Measurements from ENCODE around the gene MYLK4. TPM values are rescaled to one million over a fixed set of nuclear protein-coding genes. Genes with fewer than 3 reads are reported as not detected.

MYLK4 gene
- total and polyA plus RNA-seq, 2 of the 13 experiments (the other 11 are each of a cell fraction or from before 2014, with no cell fraction given): 0.26 to 0.29 TPM

DNA sequence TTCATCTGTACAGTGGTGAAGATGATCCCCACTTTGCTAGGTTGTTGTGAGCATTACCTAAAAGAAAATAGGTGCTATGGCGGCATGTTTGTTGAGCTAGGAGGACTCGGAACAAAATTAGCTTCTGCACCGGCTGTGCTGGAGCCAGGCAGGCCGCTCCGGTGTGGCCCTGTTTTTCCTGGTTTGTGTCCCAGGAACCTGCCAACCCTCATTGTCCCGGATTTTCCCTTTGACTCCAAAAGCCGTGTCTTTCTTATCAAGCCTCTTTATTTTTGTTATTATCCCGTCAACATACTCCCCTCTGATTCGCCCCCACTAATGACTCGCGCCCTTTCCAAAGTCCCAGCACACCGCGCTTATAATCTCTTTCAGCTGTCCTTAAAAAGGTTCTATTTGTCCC is 117.0 kb downstream of the MYLK4 start (continued):
- TF ChIP-seq CEBPB (IDR thresholded peaks at IDR 0.05; ENCODE audit: borderline replicate concordance, low read depth, low read length): no peak

GRCh38 chr6:2632976-2633584 is 117.6 kb downstream of the MYLK4 start:
- BruUV-seq (replicated peaks): no TSS peak
- Histone ChIP-seq H4K20me1 (ENCODE audit: insufficient read depth, low read length) (no peaks in the 10 kb centered on the region), H3K4me1 (ENCODE audit: insufficient read depth, low read length) (peaks cover 31% of the 10 kb centered on the region), H3K4me2 (ENCODE audit: low read depth, low read length) (no peak overlapping the region), H3K36me3 (replicated peaks in 1 of 2; ENCODE audit: control insufficient read depth in 1 of 2, insufficient read depth in 2 of 2, low read length in 2 of 2) (no peaks in the 10 kb centered on the region), H3K79me2 (ENCODE audit: insufficient read depth, low read length) (no peaks in the 10 kb centered on the region), H2AFZ (ENCODE audit: low read length) (no peak overlapping the region), H3K27ac (ENCODE audit: extremely low read length, insufficient read depth, low read length) (no peak overlapping the region), H3K4me3 (replicated peaks in 1 of 3; ENCODE audit: insufficient read depth in 1 of 3, low read depth in 2 of 3, low read length in 3 of 3) (no peak overlapping the region), H3K9me3 (ENCODE audit: low read length) (no peaks in the 10 kb centered on the region), H3K27me3 (ENCODE audit: control insufficient read depth in 1 of 2, insufficient read depth in 2 of 2, low read length in 2 of 2) (peaks cover 0 to 59% of the 10 kb centered on the region in 2 experiments), H3K9ac (ENCODE audit: insufficient read depth, low read depth, low read length) (no peak overlapping the region)
- no peak for FAIRE-seq
- DNase-seq (ENCODE audit: low spot score): no peak
- no peak for ATAC-seq
- WGBS (ENCODE audit: low lambda C conversion rate): 78% methylated on average over 11 of the region's 11 CpGs
- intact Hi-C loops (cut with micrococcal nuclease; ENCODE audit: unreplicated experiment): loop anchor here (5.0 to 10.0 kb wide), 3 partner anchors 62 to 281 kb away; no protein-coding TSS in a partner anchor
- in situ Hi-C loops (cut with HindIII; ENCODE audit: extremely low pct_ligation_motif_present, low pct_unique_long_range_greater_than_20kb): loop anchor here (5.0 to 10.0 kb wide), 2 partner anchors 428 to 1041 kb away; no protein-coding TSS in a partner anchor
- POLR2A ChIA-PET: no interaction called here
- CTCF ChIA-PET (ENCODE audit: low intra/inter-chr PET ratio, low total read pairs): no interaction called here
- TF ChIP-seq ZNF614 (CRISPR knock-in tag; IDR thresholded peaks at IDR 0.05; ENCODE audit: borderline replicate concordance) (no peak), REL (CRISPR knock-in tag; conservative IDR thresholded peaks at IDR 0.05) (no peak), MXD4 (CRISPR knock-in tag; IDR thresholded peaks at IDR 0.05) (no peak), ZNF18 (CRISPR knock-in tag; IDR thresholded peaks at IDR 0.05; ENCODE audit: insufficient replicate concordance) (no peak), RNF2 (conservative IDR thresholded peaks at IDR 0.05; ENCODE audit: low read depth) (no peak), RARA (CRISPR knock-in tag; IDR thresholded peaks at IDR 0.05) (no peak)

Measured in HepG2 (cell line).